GM21447 (cell line): ENCODE results near the gene LRRC27.

Experiments used
- ATAC-seq: cut with Tn5 transposase; IDR thresholded peaks from one replicate; pipeline ENCODE4 v1.9.1; 2021; ENCODE audit not compliant: unreplicated experiment

LRRC27 gene

GRCh38 chr10:132355297-132355696, 23.3 kb downstream of the LRRC27 start:
- ATAC-seq = no peak

- ATAC-seq = no peak
Observed at GRCh38 chr10:132355754-132356153, 23.8 kb downstream of the LRRC27 start.

- ATAC-seq = no peak
Observed at GRCh38 chr10:132356621-132357195, 24.7 kb downstream of the LRRC27 start.

- no peak for ATAC-seq
Observed at GRCh38 chr10:132357286-132358058, 25.5 kb downstream of the LRRC27 start.

GRCh38 chr10:132359305-132360040, 27.5 kb downstream of the LRRC27 start:
- no peak for ATAC-seq

GRCh38 chr10:132360766-132361447, 28.9 kb downstream of the LRRC27 start:
- ATAC-seq = no peak

GRCh38 chr10:132361581-132362101, 29.6 kb downstream of the LRRC27 start:
- no peak for ATAC-seq

GRCh38 chr10:132362151-132362611, 30.2 kb downstream of the LRRC27 start:
- no peak for ATAC-seq

- ATAC-seq = no peak
Observed at GRCh38 chr10:132363376-132363775, 31.4 kb downstream of the LRRC27 start.

- no peak for ATAC-seq
Observed at GRCh38 chr10:132363921-132364593, 32.1 kb downstream of the LRRC27 start.

- ATAC-seq = no peak
Observed at GRCh38 chr10:132364594-132364970, 32.6 kb downstream of the LRRC27 start.

- ATAC-seq = no peak
Observed at GRCh38 chr10:132365102-132365501, 33.1 kb downstream of the LRRC27 start.

- ATAC-seq = no peak
Observed at GRCh38 chr10:132366006-132366405, 34.0 kb downstream of the LRRC27 start.

GRCh38 chr10:132366499-132366898, 34.5 kb downstream of the LRRC27 start:
- ATAC-seq = no peak

- no peak for ATAC-seq
Observed at GRCh38 chr10:132368391-132368790, 36.4 kb downstream of the LRRC27 start.

GRCh38 chr10:132368881-132369635, 37.1 kb downstream of the LRRC27 start:
- ATAC-seq = no peak

GRCh38 chr10:132369636-132370185, 37.7 kb downstream of the LRRC27 start:
- no peak for ATAC-seq

- ATAC-seq = no peak
Observed at GRCh38 chr10:132370426-132371340, 38.7 kb downstream of the LRRC27 start.
